ENCODE results near the gene FSTL5.

GRCh38 chr4:162154862-162155540 is 8.8 kb downstream of the FSTL5 start:
- TF ChIP-seq FOXP2 (optimal IDR thresholded peaks at IDR 0.05; ENCODE audit: control extremely low read depth, extremely low read length, insufficient read depth), result no peak
- TF ChIP-seq EZH2 (IDR thresholded peaks at IDR 0.05), result no peak
